Adrenal gland (tissue), 5 donors: ENCODE results near the gene SFXN3.

ENCODE experiments used
- POLR2A ChIP-seq, 2 donors: fragments of 450-650 bp; IDR thresholded peaks; one replicate each; pipeline ENCODE4 v1.6.1; 2017; ENCODE audit warnings: antibody characterized with exemption in 2 of 2, mild to moderate bottlenecking in 2 of 2, moderate library complexity in 1 of 2
- TF ChIP-seq, protein P1 (sequence below), 6 experiments: fragments of 450-650 bp in 4 of 6; fragments of 200-600 bp in 2 of 6; sonication (generic) in 1 of 6; IDR thresholded peaks; 1 replicate in 5 of 6; 2 replicates in 1 of 6; pipeline versions ENCODE4 v1.5.1 to v1.8.0; 2016 to 2021; ENCODE audit warnings: antibody characterized with exemption in 6 of 6, mild to moderate bottlenecking in 2 of 6, moderate library complexity in 1 of 6
- donor health status: DM: no; HTN: no; CAD: no.

DNA sequence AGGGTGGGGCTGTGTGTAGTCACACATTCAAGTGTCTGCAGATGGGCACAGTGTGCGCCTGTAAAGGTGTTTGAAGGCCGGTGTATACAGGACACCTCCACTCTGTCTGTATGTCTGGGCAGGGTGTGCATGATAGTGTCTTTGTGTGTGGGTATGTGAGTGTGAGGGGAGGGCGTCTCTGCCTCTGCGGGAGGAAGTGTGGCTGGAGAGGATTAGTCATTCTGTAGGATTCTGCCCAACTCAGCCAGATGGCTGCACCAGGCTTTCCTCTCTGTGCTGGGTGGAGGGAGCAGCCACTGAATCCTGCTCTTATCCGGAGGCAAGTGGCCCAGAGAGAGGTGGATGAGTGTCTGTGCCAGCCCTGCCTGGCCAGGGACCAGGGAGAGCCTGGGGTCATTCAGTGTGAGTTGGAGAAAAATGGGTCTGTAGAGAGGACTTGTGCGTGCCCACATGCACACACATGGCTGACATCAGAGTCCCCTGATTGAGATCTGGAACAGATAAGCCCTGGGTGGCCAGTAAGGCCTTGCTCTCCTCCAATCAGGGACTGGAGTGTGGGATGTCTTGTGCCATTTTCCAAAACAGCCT lies 1.7 kb downstream of the SFXN3 start:
- TF ChIP-seq, protein P1, sequence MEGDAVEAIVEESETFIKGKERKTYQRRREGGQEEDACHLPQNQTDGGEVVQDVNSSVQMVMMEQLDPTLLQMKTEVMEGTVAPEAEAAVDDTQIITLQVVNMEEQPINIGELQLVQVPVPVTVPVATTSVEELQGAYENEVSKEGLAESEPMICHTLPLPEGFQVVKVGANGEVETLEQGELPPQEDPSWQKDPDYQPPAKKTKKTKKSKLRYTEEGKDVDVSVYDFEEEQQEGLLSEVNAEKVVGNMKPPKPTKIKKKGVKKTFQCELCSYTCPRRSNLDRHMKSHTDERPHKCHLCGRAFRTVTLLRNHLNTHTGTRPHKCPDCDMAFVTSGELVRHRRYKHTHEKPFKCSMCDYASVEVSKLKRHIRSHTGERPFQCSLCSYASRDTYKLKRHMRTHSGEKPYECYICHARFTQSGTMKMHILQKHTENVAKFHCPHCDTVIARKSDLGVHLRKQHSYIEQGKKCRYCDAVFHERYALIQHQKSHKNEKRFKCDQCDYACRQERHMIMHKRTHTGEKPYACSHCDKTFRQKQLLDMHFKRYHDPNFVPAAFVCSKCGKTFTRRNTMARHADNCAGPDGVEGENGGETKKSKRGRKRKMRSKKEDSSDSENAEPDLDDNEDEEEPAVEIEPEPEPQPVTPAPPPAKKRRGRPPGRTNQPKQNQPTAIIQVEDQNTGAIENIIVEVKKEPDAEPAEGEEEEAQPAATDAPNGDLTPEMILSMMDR (IDR thresholded peaks at IDR 0.05), result no peak
- peak in 1 of 2 donors; percentile 62 for TF ChIP-seq POLR2A (IDR thresholded peaks at IDR 0.05)
